Natural killer cell treated with Interleukin-12 subunit alpha and Interleukin-12 subunit beta and Interleukin-15 and Interleukin-18, amount 100 ng/mL, for 72 hours (primary cell): Measurements from ENCODE around the gene BST1. TPM values are rescaled to one million over a fixed set of nuclear protein-coding genes. Genes with fewer than 3 reads are reported as not detected.

Experiments used
- ATAC-seq, 2 donors: fragments of 150-1000 bp; cut with Tn5 transposase in 1 of 2; sonication (Bioruptor Pico), chemical (Tn5 transposase) in 1 of 2; 2 replicates each; pipeline ENCODE4 v1.10.0; 2021
- DNase-seq: peaks from one replicate; pipeline ENCODE4 v3.0.0; 2022; ENCODE audit warnings: low spot score
- H3K27ac Mint-ChIP-seq, 2 donors: 1 replicate in 1 of 2; 2 replicates in 1 of 2; pipeline ENCODE4 v1.8.0; 2022; ENCODE audit warnings: mixed read lengths in 2 of 2, mild to moderate bottlenecking in 1 of 2, moderate library complexity in 1 of 2
- H3K27me3 Mint-ChIP-seq, 2 donors: 1 replicate in 1 of 2; 2 replicates in 1 of 2; pipeline ENCODE4 v1.8.0; 2022; ENCODE audit warnings: mixed read lengths in 2 of 2
- H3K36me3 Mint-ChIP-seq: one replicate; pipeline ENCODE4 v1.8.0; 2022; ENCODE audit warnings: mixed read lengths
- H3K4me1 Mint-ChIP-seq, 2 donors: 1 replicate in 1 of 2; 2 replicates in 1 of 2; pipeline ENCODE4 v1.8.0; 2022; ENCODE audit warnings: low read depth in 2 of 2, mixed read lengths in 2 of 2, mild to moderate bottlenecking in 1 of 2
- H3K4me3 Mint-ChIP-seq: one replicate; pipeline ENCODE4 v1.8.0; 2022; ENCODE audit warnings: mixed read lengths
- H3K9me3 Mint-ChIP-seq: 2 replicates; pipeline ENCODE4 v1.8.0; 2022; ENCODE audit warnings: mixed read lengths
- total RNA-seq, 2 donors: library from RNA; stranded (reverse); gene quantifications; one replicate each; pipeline ENCODE4 v1.2.3, GENCODE V29; 2022

Gene BST1
- total RNA-seq, 2 donors from 2014 or later = 0.39 to 1.5 TPM

- H3K27me3 Mint-ChIP-seq = no peaks in the 10 kb centered on the region
- H3K9me3 Mint-ChIP-seq = no peaks in the 10 kb centered on the region
- ATAC-seq = no peak
- H3K36me3 Mint-ChIP-seq = peaks cover 6% of the 10 kb centered on the region
- H3K27ac Mint-ChIP-seq = peak overlapping the region in 1 of 2 donors; percentile 98
- H3K4me1 Mint-ChIP-seq = peaks cover 32 to 47% of the 10 kb centered on the region in 2 donors
- no peak for DNase-seq
- H3K4me3 Mint-ChIP-seq = peak overlapping the region; percentile 98
These were observed 19.7 kb upstream of the BST1 start for GRCh38 chr4:15683143-15683495.

GRCh38 chr4:15684498-15684897 lies 18.4 kb upstream of the BST1 start:
- no peak overlapping the region for H3K4me3 Mint-ChIP-seq
- peaks cover 6% of the 10 kb centered on the region for H3K36me3 Mint-ChIP-seq
- no peak for DNase-seq
- H3K9me3 Mint-ChIP-seq = no peaks in the 10 kb centered on the region
- no peaks in the 10 kb centered on the region for H3K27me3 Mint-ChIP-seq
- no peak overlapping the region for H3K27ac Mint-ChIP-seq
- no peak for ATAC-seq
- H3K4me1 Mint-ChIP-seq = peaks cover 32 to 42% of the 10 kb centered on the region in 2 donors

- no peak for DNase-seq
- peaks cover 9 to 16% of the 10 kb centered on the region in 2 donors for H3K4me1 Mint-ChIP-seq
- no peak for ATAC-seq
- no peak overlapping the region for H3K27ac Mint-ChIP-seq
- no peak overlapping the region for H3K4me3 Mint-ChIP-seq
- no peaks in the 10 kb centered on the region for H3K27me3 Mint-ChIP-seq
- H3K36me3 Mint-ChIP-seq = peaks cover 6% of the 10 kb centered on the region
- H3K9me3 Mint-ChIP-seq = no peaks in the 10 kb centered on the region
These were observed 14.8 kb upstream of the BST1 start for GRCh38 chr4:15688051-15688450.

GRCh38 chr4:15689540-15689939 lies 13.3 kb upstream of the BST1 start:
- ATAC-seq = no peak
- Mint-ChIP-seq H3K36me3 (peaks cover 6% of the 10 kb centered on the region), H3K27ac (no peak overlapping the region), H3K4me3 (no peak overlapping the region), H3K9me3 (no peaks in the 10 kb centered on the region), H3K4me1 (peaks cover 3 to 7% of the 10 kb centered on the region in 2 donors), H3K27me3 (no peaks in the 10 kb centered on the region)
- DNase-seq = no peak

GRCh38 chr4:15690020-15690809 lies 12.7 kb upstream of the BST1 start:
- Mint-ChIP-seq H3K27ac (no peak overlapping the region), H3K4me3 (no peak overlapping the region), H3K36me3 (peaks cover 6% of the 10 kb centered on the region), H3K9me3 (no peaks in the 10 kb centered on the region), H3K4me1 (peaks cover under 1 to 3% of the 10 kb centered on the region in 2 donors), H3K27me3 (no peaks in the 10 kb centered on the region)
- DNase-seq (no peak), ATAC-seq (no peak)

- Mint-ChIP-seq H3K36me3 (peaks cover 6% of the 10 kb centered on the region), H3K27ac (no peak overlapping the region), H3K4me1 (no peaks in the 10 kb centered on the region), H3K4me3 (no peak overlapping the region), H3K9me3 (no peaks in the 10 kb centered on the region), H3K27me3 (no peaks in the 10 kb centered on the region)
- DNase-seq (no peak), ATAC-seq (no peak)
These were observed 11.3 kb upstream of the BST1 start for GRCh38 chr4:15691346-15692135.

GRCh38 chr4:15692602-15693001 lies 10.3 kb upstream of the BST1 start:
- H3K4me1 Mint-ChIP-seq = peaks cover 5% of the 10 kb centered on the region in 2 donors
- ATAC-seq (no peak), DNase-seq (no peak)
- peaks cover 2% of the 10 kb centered on the region for H3K36me3 Mint-ChIP-seq
- H3K27me3 Mint-ChIP-seq = peaks cover 0 to 5% of the 10 kb centered on the region in 2 donors
- H3K27ac Mint-ChIP-seq = no peak overlapping the region
- no peak overlapping the region for H3K4me3 Mint-ChIP-seq
- no peaks in the 10 kb centered on the region for H3K9me3 Mint-ChIP-seq

- DNase-seq = no peak
- no peak overlapping the region for H3K4me3 Mint-ChIP-seq
- no peaks in the 10 kb centered on the region for H3K36me3 Mint-ChIP-seq
- no peak overlapping the region for H3K27ac Mint-ChIP-seq
- peaks cover 7% of the 10 kb centered on the region in 2 donors for H3K27me3 Mint-ChIP-seq
- peaks cover 5% of the 10 kb centered on the region in 2 donors for H3K4me1 Mint-ChIP-seq
- H3K9me3 Mint-ChIP-seq = no peaks in the 10 kb centered on the region
- ATAC-seq = no peak
These were observed 8.4 kb upstream of the BST1 start for GRCh38 chr4:15694431-15694830.

- Mint-ChIP-seq H3K4me1 (peaks cover 5% of the 10 kb centered on the region in 2 donors), H3K9me3 (no peaks in the 10 kb centered on the region), H3K36me3 (no peaks in the 10 kb centered on the region), H3K27ac (no peak overlapping the region), H3K27me3 (peaks cover 9 to 14% of the 10 kb centered on the region in 2 donors), H3K4me3 (no peak overlapping the region)
- no peak for ATAC-seq
- no peak for DNase-seq
These were observed 7.6 kb upstream of the BST1 start for GRCh38 chr4:15695240-15695699.

GRCh38 chr4:15695729-15696128 lies 7.1 kb upstream of the BST1 start:
- DNase-seq (no peak), ATAC-seq (no peak)
- Mint-ChIP-seq H3K27me3 (peaks cover 9 to 15% of the 10 kb centered on the region in 2 donors), H3K4me3 (no peak overlapping the region), H3K9me3 (no peaks in the 10 kb centered on the region), H3K4me1 (peaks cover 5% of the 10 kb centered on the region in 2 donors), H3K27ac (no peak overlapping the region), H3K36me3 (no peaks in the 10 kb centered on the region)

GRCh38 chr4:15696866-15697265 lies 6.0 kb upstream of the BST1 start:
- Mint-ChIP-seq H3K27me3 (peaks cover 14 to 15% of the 10 kb centered on the region in 2 donors), H3K36me3 (no peaks in the 10 kb centered on the region), H3K27ac (no peak overlapping the region), H3K9me3 (no peaks in the 10 kb centered on the region), H3K4me1 (peaks cover 5% of the 10 kb centered on the region in 2 donors), H3K4me3 (no peak overlapping the region)
- DNase-seq (no peak), ATAC-seq (no peak)

GRCh38 chr4:15703439-15703838 lies 574 bp downstream of the BST1 start:
- peaks cover 15 to 17% of the 10 kb centered on the region in 2 donors for H3K27me3 Mint-ChIP-seq
- H3K4me1 Mint-ChIP-seq = peaks cover 0 to 16% of the 10 kb centered on the region in 2 donors
- H3K36me3 Mint-ChIP-seq = no peaks in the 10 kb centered on the region
- H3K27ac Mint-ChIP-seq = no peak overlapping the region
- H3K9me3 Mint-ChIP-seq = no peaks in the 10 kb centered on the region
- ATAC-seq = peak; percentile 8 to 13
- H3K4me3 Mint-ChIP-seq = peak overlapping the region; percentile 84
- no peak for DNase-seq

- Mint-ChIP-seq H3K27ac (no peak overlapping the region), H3K36me3 (no peaks in the 10 kb centered on the region), H3K9me3 (no peaks in the 10 kb centered on the region), H3K4me3 (peak overlapping the region; percentile 84), H3K4me1 (peaks cover 0 to 16% of the 10 kb centered on the region in 2 donors), H3K27me3 (peaks cover 11 to 17% of the 10 kb centered on the region in 2 donors)
- DNase-seq (no peak), ATAC-seq (no peak)
These were observed 1.3 kb downstream of the BST1 start for GRCh38 chr4:15704129-15704528.
